GM12892 (cell line): ENCODE results near the gene THBS1.

ENCODE experiments used
- POLR2A ChIP-seq: IDR thresholded peaks from 2 replicates; pipeline ENCODE4 v1.6.1; 2011; ENCODE audit warnings: low read depth, low read length, control low read depth
- POLR2AphosphoS5 ChIP-seq: IDR thresholded peaks from 2 replicates; pipeline ENCODE4 v1.6.1; 2011; ENCODE audit warnings: low read depth, low read length, control low read depth

GRCh38 chr15:39535466-39535865, 45.4 kb upstream of the THBS1 start:
- no peak for TF ChIP-seq POLR2A
- TF ChIP-seq POLR2AphosphoS5, result no peak
